Panc1 (cell line): ENCODE data around the gene SULT1E1. TPM values are rescaled to one million over a fixed set of nuclear protein-coding genes. Genes with fewer than 3 reads are reported as not detected.

Experiments
- ATAC-seq: fragments of 200-7000 bp; cut with Tn5 transposase; 2 replicates; pipeline ENCODE4 v1.9.1; 2020; ENCODE audit warnings: mild to moderate bottlenecking, moderate library complexity
- BruUV-seq: library from RNA; stranded (reverse); fragments of 400-500 nt; replicated peaks from 2 replicates; lab custom pipeline; 2021; lab: Mats Ljungman, UMichigan
- CTCF ChIA-PET: fragments of 300-600 bp; sonication (Branson Sonifier 250); formaldehyde crosslinking; loops from one replicate; lab custom pipeline; 2022; ENCODE audit warnings: antibody characterized with exemption; lab: Charles Lee
- POLR2A ChIA-PET: fragments of 300-600 bp; sonication (Branson Sonifier 250); formaldehyde crosslinking; loops from one replicate; lab custom pipeline; 2022; ENCODE audit warnings: antibody characterized with exemption; lab: Charles Lee
- DNase-seq: peaks from one replicate; pipeline ENCODE4 v3.0.0-alpha.2; 2010; ENCODE audit warnings: low read depth, low spot score
- H3K27ac ChIP-seq: 2 replicates; pipeline ENCODE4 v1.5.1; 2011; ENCODE audit warnings: mild to moderate bottlenecking, low read length, inconsistent platforms
- H3K27me3 ChIP-seq: fragments of 200-500 bp; sonication (Bioruptor generic); 2 replicates; pipeline ENCODE4 v1.6.0; 2014; ENCODE audit warnings: low read length, inconsistent platforms; ENCODE audit not compliant: control insufficient read depth, insufficient read depth
- H3K36me3 ChIP-seq: fragments of 200-500 bp; sonication (Bioruptor generic); 2 replicates; pipeline ENCODE4 v1.5.1; 2014; ENCODE audit warnings: inconsistent platforms, mild to moderate bottlenecking, low read length, moderate library complexity; ENCODE audit not compliant: control insufficient read depth, insufficient read depth
- H3K4me1 ChIP-seq: 2 replicates; pipeline ENCODE4 v1.5.1; 2011; ENCODE audit warnings: inconsistent platforms, mild to moderate bottlenecking, low read length, moderate library complexity; ENCODE audit not compliant: control insufficient read depth, insufficient read depth
- H3K4me3 ChIP-seq, 2 experiments: 2 replicates each; pipeline ENCODE4 v1.5.1; 2011 to 2012; ENCODE audit warnings: low read depth in 2 of 2, low read length in 2 of 2, mild to moderate bottlenecking in 2 of 2, inconsistent platforms in 1 of 2, moderate library complexity in 1 of 2
- H3K9me3 ChIP-seq: fragments of 200-500 bp; sonication (Bioruptor generic); 2 replicates; pipeline ENCODE4 v1.5.1; 2014; ENCODE audit warnings: low read depth, mild to moderate bottlenecking, inconsistent platforms, low read length, moderate library complexity; ENCODE audit not compliant: control insufficient read depth, insufficient read depth
- POLR2AphosphoS5 ChIP-seq: IDR thresholded peaks from 2 replicates; pipeline ENCODE4 v1.6.1; 2012; ENCODE audit warnings: mild to moderate bottlenecking, low read depth, low read length, moderate library complexity
- SIN3A ChIP-seq: IDR thresholded peaks from 2 replicates; pipeline ENCODE4 v1.6.1; 2012; ENCODE audit warnings: low read depth, mild to moderate bottlenecking, low read length, moderate library complexity, borderline replicate concordance; ENCODE audit not compliant: insufficient read depth
- TCF7L2 ChIP-seq: IDR thresholded peaks from 2 replicates; pipeline ENCODE4 v1.6.1; 2011; ENCODE audit warnings: mild to moderate bottlenecking, low read depth, low read length, inconsistent platforms
- in situ Hi-C: cut with HindIII; loops from 2 replicates; pipeline ENCODE4 v1.10.0; 2016; ENCODE audit warnings: low sequenced_read_pairs, low pct_unique_long_range_greater_than_20kb
- intact Hi-C: fragments of 100-400 bp; cut with micrococcal nuclease; formaldehyde crosslinking; loops from one replicate; pipeline ENCODE4 v1.10.0; 2022; ENCODE audit not compliant: unreplicated experiment
- total RNA-seq: library from RNA; stranded (reverse); gene quantifications from one replicate; pipeline ENCODE4 v1.2.1, GENCODE V29; 2021; ENCODE audit not compliant: unreplicated experiment
- TF ChIP-seq, protein P1 (sequence below), 2 experiments: IDR thresholded peaks; 2 replicates each; pipeline ENCODE4 v1.6.1; 2011 to 2012; ENCODE audit warnings: low read depth in 2 of 2, control low read depth in 1 of 2, low read length in 1 of 2, mild to moderate bottlenecking in 1 of 2, moderate library complexity in 1 of 2; ENCODE audit not compliant: insufficient read depth in 1 of 2
- TF ChIP-seq, protein P2 (sequence below): fragments of 450-650 bp; IDR thresholded peaks from 2 replicates; pipeline ENCODE4 v1.5.1; 2017; ENCODE audit warnings: mild to moderate bottlenecking

SULT1E1 gene
- total RNA-seq, 1 experiment from 2014 or later, result not detected

DNA sequence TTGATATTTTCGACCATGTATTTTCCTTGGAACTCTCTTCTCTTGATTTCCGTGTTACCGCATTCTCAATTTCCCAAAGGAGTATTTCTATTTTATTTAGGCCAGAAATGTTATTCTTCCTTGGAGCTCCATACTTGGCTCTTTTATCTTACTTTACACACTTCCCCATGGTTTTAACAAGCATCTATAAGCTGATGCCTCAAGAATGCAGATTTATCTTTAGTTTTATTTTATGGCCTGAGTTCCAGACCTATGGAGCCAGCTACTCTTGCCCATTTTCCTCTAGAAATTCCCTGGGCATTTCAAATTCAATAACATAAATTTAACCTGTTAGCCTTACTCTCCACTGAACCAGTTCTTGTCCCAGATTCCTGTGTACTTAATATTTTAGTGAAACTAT, 43.7 kb downstream of the SULT1E1 start:
- Histone ChIP-seq H3K4me1 (no peaks in the 10 kb centered on the region), H3K27me3 (no peaks in the 10 kb centered on the region), H3K36me3 (no peaks in the 10 kb centered on the region), H3K27ac (no peak overlapping the region), H3K4me3 (no peak overlapping the region), H3K9me3 (no peaks in the 10 kb centered on the region)
- TF ChIP-seq, protein P1, sequence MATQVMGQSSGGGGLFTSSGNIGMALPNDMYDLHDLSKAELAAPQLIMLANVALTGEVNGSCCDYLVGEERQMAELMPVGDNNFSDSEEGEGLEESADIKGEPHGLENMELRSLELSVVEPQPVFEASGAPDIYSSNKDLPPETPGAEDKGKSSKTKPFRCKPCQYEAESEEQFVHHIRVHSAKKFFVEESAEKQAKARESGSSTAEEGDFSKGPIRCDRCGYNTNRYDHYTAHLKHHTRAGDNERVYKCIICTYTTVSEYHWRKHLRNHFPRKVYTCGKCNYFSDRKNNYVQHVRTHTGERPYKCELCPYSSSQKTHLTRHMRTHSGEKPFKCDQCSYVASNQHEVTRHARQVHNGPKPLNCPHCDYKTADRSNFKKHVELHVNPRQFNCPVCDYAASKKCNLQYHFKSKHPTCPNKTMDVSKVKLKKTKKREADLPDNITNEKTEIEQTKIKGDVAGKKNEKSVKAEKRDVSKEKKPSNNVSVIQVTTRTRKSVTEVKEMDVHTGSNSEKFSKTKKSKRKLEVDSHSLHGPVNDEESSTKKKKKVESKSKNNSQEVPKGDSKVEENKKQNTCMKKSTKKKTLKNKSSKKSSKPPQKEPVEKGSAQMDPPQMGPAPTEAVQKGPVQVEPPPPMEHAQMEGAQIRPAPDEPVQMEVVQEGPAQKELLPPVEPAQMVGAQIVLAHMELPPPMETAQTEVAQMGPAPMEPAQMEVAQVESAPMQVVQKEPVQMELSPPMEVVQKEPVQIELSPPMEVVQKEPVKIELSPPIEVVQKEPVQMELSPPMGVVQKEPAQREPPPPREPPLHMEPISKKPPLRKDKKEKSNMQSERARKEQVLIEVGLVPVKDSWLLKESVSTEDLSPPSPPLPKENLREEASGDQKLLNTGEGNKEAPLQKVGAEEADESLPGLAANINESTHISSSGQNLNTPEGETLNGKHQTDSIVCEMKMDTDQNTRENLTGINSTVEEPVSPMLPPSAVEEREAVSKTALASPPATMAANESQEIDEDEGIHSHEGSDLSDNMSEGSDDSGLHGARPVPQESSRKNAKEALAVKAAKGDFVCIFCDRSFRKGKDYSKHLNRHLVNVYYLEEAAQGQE (IDR thresholded peaks at IDR 0.05; ENCODE audit: insufficient read depth in 1 of 2, low read depth in 2 of 2, low read length in 1 of 2), result no peak
- TF ChIP-seq, protein P2, sequence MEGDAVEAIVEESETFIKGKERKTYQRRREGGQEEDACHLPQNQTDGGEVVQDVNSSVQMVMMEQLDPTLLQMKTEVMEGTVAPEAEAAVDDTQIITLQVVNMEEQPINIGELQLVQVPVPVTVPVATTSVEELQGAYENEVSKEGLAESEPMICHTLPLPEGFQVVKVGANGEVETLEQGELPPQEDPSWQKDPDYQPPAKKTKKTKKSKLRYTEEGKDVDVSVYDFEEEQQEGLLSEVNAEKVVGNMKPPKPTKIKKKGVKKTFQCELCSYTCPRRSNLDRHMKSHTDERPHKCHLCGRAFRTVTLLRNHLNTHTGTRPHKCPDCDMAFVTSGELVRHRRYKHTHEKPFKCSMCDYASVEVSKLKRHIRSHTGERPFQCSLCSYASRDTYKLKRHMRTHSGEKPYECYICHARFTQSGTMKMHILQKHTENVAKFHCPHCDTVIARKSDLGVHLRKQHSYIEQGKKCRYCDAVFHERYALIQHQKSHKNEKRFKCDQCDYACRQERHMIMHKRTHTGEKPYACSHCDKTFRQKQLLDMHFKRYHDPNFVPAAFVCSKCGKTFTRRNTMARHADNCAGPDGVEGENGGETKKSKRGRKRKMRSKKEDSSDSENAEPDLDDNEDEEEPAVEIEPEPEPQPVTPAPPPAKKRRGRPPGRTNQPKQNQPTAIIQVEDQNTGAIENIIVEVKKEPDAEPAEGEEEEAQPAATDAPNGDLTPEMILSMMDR, result no peak
- TF ChIP-seq POLR2AphosphoS5, result no peak
- TF ChIP-seq SIN3A, result no peak
- TF ChIP-seq TCF7L2, result no peak
- in situ Hi-C loops (no loop called here), intact Hi-C loops (no loop called here)
- POLR2A ChIA-PET, result no interaction called here
- DNase-seq, result no peak
- no TSS peak for BruUV-seq
- CTCF ChIA-PET, result no interaction called here
- no peak for ATAC-seq

DNA sequence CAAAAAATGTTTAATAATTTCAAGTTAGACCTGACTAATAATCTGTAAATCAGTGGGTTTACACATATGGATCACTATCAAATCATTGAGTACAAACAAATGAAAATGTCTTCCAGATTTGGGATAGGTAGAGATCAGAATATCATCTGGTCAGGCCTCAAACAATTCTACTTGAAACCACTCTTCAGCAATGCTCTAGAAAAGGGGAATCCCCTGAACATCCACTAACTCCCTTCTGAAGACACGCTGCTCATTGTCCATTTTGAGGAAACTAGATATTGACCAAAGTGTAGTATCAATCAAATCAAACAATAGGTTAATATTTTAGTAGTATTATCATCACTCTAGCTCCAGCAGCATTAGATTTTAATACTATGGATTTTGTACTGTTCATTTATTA, 46.3 kb downstream of the SULT1E1 start:
- in situ Hi-C loops, result no loop called here
- intact Hi-C loops, result no loop called here
- ATAC-seq (no peak), DNase-seq (no peak)
- no peaks in the 10 kb centered on the region for H3K9me3 ChIP-seq
- BruUV-seq, result no TSS peak
- no peaks in the 10 kb centered on the region for H3K27me3 ChIP-seq
- H3K4me1 ChIP-seq, result no peaks in the 10 kb centered on the region
- H3K27ac ChIP-seq, result no peak overlapping the region
- no peak overlapping the region for H3K4me3 ChIP-seq
- ChIA-PET POLR2A (no interaction called here), CTCF (no interaction called here)
- no peaks in the 10 kb centered on the region for H3K36me3 ChIP-seq
- TF ChIP-seq, protein P2, result no peak
- no peak for TF ChIP-seq SIN3A
